HG03439 (cell line): ENCODE results near the gene KCNQ4.

Experiments used
- ATAC-seq: cut with Tn5 transposase; IDR thresholded peaks from one replicate; pipeline ENCODE4 v1.9.1; 2021; ENCODE audit warnings: mild to moderate bottlenecking, moderate library complexity; ENCODE audit not compliant: unreplicated experiment

Gene KCNQ4

GRCh38 chr1:40857737-40858136 lies 74.2 kb downstream of the KCNQ4 start:
- no peak for ATAC-seq

DNA sequence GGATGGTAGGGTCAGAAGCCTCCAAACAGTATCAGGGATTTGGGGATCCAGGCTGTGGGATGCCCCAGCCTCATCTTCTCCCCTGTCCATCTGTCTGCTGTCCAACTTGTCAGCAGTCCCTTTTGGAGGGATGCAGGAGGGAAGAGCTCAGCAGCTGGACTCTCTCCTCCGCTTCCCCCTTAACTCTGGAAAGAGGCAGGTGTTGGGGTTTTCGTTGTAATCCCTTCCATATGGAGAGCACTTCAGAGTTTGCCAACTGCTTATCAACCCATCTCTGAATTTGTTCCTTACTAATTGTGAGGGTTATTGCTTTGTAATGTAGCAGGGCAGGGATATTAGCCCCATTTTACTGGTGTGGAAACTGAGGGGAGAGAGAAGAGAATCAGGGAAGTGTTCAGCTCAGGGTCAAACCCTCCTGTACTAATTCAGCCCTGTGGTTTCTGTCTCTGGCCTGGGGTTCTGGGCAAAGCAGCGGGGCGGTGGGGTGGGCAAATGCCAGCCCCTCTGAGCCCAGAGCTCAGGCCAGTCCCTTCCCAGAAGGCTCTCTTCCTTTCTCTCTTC lies 75.3 kb downstream of the KCNQ4 start:
- ATAC-seq, result no peak

DNA sequence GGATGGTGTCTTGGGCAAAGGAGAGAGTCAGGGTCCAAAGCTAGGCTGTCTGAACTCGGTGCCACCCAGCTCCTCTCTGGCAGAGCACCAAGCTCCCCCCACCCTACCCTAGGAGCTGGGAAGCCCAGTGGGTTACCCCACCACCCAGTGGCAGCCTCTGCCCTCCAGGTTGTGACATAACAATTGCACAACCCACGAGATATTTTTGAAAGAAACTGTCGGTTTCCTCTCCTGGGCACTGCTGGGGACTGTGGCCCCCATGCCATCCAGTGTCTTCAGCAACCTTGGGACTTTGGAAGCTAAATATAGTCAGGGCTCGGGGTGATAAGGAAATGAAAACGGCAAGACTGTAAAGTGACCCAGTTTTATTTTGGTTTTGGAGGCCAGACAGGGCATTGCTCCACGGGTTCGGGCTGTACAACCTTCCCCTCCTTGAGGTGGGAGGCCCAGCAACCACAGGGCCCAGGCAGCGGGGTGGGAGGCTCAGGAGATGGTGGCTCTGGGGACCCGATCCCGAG lies 77.2 kb downstream of the KCNQ4 start:
- no peak for ATAC-seq

DNA sequence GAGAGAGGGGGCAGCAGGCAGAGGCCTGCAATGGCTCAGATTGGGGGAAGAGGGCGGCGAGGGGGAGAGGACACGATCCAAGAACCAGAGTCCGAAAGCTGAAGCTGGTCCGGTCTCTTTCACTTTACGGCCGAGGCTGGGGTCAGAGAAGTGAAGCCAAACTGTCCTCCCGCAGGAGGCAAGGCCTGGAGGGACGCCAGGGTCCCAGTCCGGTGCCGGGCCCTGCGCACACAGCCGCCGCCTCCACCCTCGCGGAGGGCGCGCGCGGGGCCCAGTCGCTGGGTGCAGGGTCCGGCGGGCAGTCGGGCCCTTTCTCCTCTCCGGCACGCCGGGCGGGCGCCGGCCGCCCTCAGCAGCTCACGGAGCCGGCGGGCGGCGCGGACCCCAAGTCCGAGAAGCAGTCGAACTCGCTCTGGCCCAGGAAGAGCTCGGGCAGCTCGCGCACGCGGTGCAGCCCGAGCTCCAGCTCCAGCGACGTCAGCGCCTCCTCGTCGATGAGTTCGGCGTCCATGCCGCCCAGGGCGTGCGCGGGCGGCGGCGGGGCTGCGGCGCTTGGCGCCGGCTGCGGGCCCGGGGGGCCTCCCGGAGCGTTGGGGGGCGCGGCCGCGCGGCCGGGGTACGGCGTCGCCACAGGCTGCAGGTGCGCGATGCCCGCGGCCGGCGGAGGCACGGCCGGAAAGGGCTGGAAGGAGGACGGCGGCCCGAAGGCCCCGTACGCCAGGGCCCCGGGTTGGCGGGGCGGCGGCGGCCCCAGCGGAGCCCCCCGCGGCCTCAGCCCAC lies 77.8 kb downstream of the KCNQ4 start:
- no peak for ATAC-seq

DNA sequence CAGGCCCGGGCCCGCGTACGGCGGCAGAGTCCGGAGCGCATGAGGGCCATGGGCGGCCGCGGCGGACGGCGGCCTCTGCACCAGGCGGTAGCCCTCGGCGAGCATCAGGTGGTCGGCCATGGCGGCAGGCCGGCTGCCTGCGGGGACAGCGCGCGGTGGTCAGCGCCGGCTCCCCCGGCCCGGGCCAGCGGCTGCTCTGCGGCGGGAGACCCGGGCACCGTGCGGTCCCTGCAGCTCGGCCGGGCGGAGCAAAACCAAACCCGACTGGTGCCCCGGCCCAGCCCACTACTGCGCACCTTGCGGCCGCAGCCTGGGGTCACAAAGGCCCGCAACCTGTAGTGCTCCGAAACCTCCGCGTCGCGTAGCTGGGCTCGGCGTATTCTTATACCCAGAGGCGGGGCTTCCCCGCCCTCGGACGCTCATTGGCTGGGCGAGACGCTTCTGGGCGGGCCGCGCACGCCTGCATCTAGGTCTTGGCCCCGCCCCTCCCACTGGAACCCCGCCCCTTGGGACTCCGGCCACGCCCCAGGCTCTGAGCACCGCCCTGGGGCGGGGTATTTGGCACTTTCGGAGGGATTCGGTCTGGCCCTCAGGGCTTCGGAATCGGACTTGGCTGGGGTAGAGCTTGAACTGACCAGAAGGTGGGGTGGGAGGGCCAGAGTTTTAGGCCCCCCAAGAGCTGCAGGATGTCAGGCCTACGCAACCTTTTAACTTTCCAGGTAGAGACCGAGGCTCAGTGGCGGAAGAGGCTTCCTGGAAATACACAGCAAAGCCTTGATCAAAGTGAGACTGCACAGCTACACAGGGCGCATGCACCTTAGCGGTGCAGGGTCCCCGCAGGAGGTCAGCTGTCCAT lies 78.6 kb downstream of the KCNQ4 start, which contains the start of gene CITED4:
Gene CITED4, minus strand, starts transcription at position 356 of the 856 bp plus-strand sequence. Its CDS starts 236 bp downstream, at position 120.
- ATAC-seq, result peak; percentile 92

- no peak for ATAC-seq
These were observed 84.6 kb downstream of the KCNQ4 start for GRCh38 chr1:40868051-40868723.

GRCh38 chr1:40870135-40870728 lies 86.6 kb downstream of the KCNQ4 start:
- ATAC-seq, result no peak

DNA sequence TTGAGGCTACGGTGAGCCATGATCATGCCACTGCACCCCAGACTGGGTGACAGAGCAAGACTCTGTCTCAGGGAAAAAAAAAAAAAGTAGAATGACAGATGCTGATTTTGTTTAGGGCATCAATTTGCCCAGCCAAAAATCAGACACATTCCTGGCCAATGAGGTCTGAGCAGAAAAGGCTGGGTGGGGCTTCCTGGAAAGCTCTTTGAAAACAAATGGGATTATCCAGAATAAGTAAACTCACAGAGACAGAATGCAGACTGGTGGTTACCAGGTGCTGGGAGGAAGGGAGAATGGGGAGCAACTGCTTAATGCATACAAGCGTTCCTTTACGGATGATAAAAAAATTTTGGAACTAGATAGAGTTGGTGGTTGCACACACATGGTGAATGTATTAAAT lies 88.7 kb downstream of the KCNQ4 start:
- ATAC-seq, result no peak

DNA sequence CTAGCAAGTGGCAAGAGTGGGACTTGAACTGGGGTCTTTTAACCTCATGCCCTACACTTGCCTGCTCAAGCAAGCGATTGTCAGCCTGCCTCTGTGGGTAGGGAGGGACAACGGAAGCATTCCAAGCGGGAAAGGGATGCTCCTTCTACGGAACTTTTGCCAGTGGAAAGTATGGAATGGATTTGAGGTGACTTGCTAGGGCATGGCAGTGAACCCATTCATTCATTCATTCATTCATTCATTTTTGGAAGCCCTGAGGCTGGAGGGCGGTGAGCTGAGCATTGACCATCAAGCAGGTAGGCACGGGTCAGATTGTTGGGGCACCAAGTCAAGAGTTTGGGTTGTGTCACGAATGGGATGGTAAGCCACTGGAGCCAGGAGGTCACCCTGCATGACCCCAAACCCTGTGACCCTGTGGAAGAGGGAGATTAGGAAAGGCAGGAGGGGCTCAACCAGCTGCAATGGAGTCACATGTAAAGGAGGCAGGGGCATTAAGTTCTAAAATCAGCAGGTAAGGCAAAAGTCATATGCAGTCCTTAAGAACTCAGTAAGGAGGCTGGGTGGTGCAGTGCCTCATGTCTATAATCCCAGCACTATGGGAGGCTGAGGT lies 90.4 kb downstream of the KCNQ4 start:
- ATAC-seq, result no peak

DNA sequence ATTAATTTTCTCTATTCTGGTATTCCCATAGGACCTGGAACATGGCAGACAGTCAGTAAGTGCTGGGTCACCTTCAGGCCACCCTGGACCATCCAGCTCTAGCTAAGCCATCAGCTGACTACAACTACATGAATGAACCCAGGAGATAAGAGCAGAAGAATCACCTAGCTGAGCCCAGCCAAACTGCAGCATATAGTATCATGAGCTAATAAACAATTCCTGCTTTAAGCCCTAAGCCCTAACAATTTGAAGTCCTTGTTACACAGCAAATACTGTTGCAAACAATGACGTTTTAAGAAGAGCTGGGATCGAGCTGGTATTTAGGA lies 92.8 kb downstream of the KCNQ4 start:
- no peak for ATAC-seq

DNA sequence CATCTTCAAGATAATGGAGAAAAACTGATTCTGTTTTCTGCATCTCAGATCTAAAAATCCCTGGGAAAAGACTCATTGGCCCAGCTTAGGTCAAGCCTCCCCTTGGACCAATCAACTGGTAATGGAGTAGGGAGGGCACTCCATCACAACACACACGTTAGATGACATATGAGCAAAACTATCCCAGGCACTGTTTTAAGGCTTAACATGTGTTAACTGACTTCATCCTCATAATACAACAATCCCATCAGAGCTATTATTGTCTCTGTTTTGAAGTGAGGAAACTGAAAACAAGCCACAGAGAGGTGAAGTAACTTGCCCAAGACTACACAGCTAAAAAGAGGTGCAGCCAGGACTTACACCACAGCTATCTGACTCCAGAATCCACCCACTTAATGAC lies 93.3 kb downstream of the KCNQ4 start:
- ATAC-seq, result no peak

GRCh38 chr1:40877698-40878097 lies 94.1 kb downstream of the KCNQ4 start:
- ATAC-seq, result no peak

DNA sequence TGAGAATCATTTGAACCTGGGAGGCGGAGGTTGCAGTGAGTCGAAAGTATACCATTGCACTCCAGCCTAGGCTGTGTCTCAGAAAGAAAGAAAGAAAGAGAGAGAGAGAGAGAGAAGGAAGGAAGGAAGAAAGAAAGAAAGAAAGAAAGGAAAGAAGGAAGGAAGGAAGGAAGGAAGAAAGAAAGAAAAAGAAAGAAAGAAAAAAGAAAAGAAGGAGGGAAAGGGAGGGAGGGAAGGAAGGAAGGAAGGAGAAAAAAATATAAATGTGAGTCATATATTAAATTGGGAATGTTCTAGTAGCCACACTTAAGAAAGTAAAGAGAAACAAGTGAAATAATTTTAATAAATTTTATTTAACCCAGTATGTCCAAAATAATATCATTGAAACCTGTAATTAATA lies 95.3 kb downstream of the KCNQ4 start:
- no peak for ATAC-seq

GRCh38 chr1:40879482-40880175 lies 96.0 kb downstream of the KCNQ4 start:
- ATAC-seq, result no peak

DNA sequence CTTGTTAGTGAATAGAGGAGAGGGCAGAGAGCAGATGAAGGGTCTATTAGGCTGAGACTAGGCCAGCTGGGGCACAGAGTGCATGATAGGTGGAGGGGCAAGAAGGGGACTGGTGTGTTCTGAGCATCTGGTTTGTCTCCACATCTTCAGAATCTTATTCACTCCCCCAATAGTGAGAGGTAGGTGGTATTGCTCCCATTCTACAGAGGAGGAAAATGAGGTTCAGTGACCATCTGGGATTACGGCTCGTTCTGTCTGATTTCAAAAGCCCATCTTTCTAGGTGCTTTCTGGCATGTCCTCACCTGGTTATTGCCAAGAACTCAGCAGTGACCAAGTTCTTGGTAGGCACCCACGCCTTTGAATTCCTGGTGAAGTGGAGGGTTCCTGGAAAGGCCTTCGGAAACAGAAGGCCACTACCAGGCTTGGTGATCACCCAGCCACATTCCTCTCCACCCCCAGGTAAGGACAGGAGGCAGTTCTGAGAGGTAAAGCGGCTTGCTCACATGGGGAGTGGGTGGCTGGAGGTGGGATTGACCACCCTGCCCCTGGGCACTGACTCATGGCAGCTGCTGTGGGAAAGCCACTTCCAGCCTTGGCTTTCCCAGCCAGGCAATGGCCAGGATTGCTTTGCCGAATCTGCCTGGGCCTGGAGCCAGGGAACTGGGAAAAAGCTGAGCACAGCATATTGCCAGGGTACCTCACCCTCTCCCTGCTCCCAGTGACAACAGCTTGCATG lies 97.4 kb downstream of the KCNQ4 start:
- ATAC-seq, result no peak

DNA sequence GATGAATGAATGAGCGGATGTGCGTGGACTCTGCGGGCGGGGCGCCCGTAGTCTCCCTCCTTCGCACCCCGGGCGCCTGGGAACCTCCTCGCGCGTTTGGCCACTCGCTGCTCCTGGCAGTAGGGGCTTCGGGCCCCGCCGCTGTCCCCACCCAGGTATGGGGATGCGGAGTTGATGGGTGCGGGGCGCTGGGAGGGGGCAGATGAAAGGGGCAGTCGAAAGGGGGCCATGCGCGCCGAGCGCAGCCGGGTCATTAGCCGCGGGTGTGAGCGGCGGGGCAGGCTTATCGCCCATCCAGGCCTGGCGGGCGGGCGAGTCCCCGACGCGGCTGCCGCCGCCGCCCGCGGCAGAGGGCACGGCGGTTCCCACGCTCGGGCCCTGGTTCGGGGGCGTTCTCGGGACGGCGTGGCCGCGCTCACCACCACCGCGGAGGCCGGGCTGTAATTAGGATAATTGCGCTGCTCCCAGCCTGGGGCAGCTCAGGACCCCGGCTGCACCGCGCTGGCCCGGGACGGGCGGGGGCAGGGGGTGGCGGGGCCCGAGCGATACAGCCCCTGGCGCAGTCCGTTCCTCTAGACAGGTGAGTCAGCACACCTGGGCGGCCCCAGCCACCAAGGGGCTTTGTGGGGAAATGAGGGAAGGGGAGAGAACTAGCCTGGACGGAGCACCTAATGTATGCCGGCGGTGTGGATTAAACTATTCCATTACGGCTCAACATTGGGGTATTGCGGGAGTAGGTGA lies 100.6 kb downstream of the KCNQ4 start:
- no peak for ATAC-seq

GRCh38 chr1:40886318-40887011 lies 102.9 kb downstream of the KCNQ4 start:
- no peak for ATAC-seq

DNA sequence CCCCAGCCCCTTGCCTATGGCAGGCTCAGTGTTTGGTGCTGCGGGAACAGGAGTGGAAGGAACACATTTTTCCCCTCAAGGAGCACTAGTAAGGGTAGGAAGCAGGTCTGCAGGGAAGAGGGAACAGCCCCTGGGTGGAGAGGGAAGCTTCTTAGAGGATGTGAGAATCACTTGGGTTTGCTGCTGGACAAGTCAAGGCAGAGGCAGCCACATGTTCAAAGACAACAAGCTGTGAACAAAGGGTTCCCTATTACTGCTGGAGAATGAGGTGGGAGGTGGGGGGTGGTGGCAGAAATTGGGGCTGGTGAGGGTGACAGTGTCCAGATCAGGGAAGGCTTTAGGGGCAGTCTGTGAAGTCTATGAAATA lies 103.4 kb downstream of the KCNQ4 start:
- no peak for ATAC-seq
